Measurements from ENCODE around the gene REEP1.

The REEP1 gene

GRCh38 chr2:86274265-86274917 lies 63.0 kb downstream of the REEP1 start:
- TF ChIP-seq CTCF (IDR thresholded peaks at IDR 0.05; ENCODE audit: control insufficient read depth, extremely low read depth, insufficient read depth), result no peak
- no peak overlapping the region for H3K4me3 ChIP-seq (ENCODE audit: low read depth, low read length)
- DNase-seq (ENCODE audit: low read depth), result no peak

GRCh38 chr2:86272111-86272510 lies 65.3 kb downstream of the REEP1 start:
- DNase-seq (ENCODE audit: low read depth), result no peak
- H3K4me3 ChIP-seq (ENCODE audit: low read depth, low read length), result no peak overlapping the region
- no peak for TF ChIP-seq CTCF (IDR thresholded peaks at IDR 0.05; ENCODE audit: control insufficient read depth, extremely low read depth, insufficient read depth)

GRCh38 chr2:86271248-86271647 lies 66.2 kb downstream of the REEP1 start:
- no peak for DNase-seq (ENCODE audit: low read depth)
- no peak overlapping the region for H3K4me3 ChIP-seq (ENCODE audit: low read depth, low read length)
- TF ChIP-seq CTCF (IDR thresholded peaks at IDR 0.05; ENCODE audit: control insufficient read depth, extremely low read depth, insufficient read depth), result no peak

GRCh38 chr2:86263956-86264355 lies 73.5 kb downstream of the REEP1 start:
- DNase-seq (ENCODE audit: low read depth), result no peak
- H3K4me3 ChIP-seq (ENCODE audit: low read depth, low read length), result no peak overlapping the region
- no peak for TF ChIP-seq CTCF (IDR thresholded peaks at IDR 0.05; ENCODE audit: control insufficient read depth, extremely low read depth, insufficient read depth)

- TF ChIP-seq CTCF (IDR thresholded peaks at IDR 0.05; ENCODE audit: control insufficient read depth, extremely low read depth, insufficient read depth), result no peak
- H3K4me3 ChIP-seq (ENCODE audit: low read depth, low read length), result no peak overlapping the region
- DNase-seq (ENCODE audit: low read depth), result no peak
Observed at GRCh38 chr2:86260978-86261377, 76.4 kb downstream of the REEP1 start.

DNA sequence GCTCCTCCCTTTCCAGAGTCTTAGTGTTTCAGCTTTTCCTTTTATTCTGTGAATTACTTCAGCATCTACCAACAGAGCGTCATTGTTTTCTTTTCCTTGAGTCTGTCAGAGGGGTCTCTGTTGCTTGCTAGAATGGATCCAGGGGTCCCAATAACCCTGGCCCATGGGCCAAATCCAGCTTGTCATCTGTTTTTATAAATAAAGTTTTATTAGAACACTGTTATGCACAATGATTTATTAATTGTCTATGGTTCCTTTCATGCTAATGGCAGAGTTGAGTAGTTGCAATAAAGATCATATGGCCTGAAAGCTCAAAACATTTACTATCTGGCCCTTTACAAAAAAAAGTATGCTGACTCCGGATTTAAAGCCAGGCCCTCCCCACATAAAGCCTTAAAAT lies 79.3 kb downstream of the REEP1 start:
- DNase-seq (ENCODE audit: low read depth), result no peak
- TF ChIP-seq CTCF (IDR thresholded peaks at IDR 0.05; ENCODE audit: control insufficient read depth, extremely low read depth, insufficient read depth), result no peak
- H3K4me3 ChIP-seq (ENCODE audit: low read depth, low read length), result no peak overlapping the region

DNA sequence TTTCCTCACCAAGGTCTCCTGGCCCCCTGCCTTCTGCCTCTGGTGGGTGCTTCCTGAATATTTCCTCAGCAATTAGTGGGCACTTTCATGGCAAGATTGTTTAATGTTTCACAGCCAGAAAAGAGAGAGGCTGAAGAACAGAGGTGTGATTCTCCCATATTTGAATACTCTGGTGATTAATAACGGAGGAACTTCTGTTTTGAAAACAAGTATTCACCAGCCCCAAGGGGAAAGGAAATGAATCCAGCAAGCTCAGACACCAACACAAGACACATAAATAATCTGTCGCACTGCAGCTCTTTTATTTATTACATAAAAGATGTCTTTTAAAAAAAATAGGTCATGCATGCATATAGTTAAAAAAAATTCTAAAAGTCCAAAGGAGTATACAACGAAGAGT lies 80.4 kb downstream of the REEP1 start:
- no peak for TF ChIP-seq CTCF (IDR thresholded peaks at IDR 0.05; ENCODE audit: control insufficient read depth, extremely low read depth, insufficient read depth)
- no peak for DNase-seq (ENCODE audit: low read depth)
- H3K4me3 ChIP-seq (ENCODE audit: low read depth, low read length), result no peak overlapping the region
